HG02642 (cell line): ENCODE data around the gene SCAP.

Experiments used
- ATAC-seq: cut with Tn5 transposase; IDR thresholded peaks from one replicate; pipeline ENCODE4 v1.9.1; 2021; ENCODE audit warnings: mild to moderate bottlenecking; ENCODE audit not compliant: unreplicated experiment, poor library complexity

Gene SCAP

GRCh38 chr3:47434849-47435248 is 40.9 kb downstream of the SCAP start:
- no peak for ATAC-seq

GRCh38 chr3:47433796-47434195 is 41.9 kb downstream of the SCAP start:
- ATAC-seq, result no peak

- ATAC-seq, result no peak
These were observed 43.1 kb downstream of the SCAP start for GRCh38 chr3:47432673-47433072.

- no peak for ATAC-seq
These were observed 44.5 kb downstream of the SCAP start for GRCh38 chr3:47431225-47431624.

- ATAC-seq, result no peak
These were observed 45.1 kb downstream of the SCAP start for GRCh38 chr3:47430606-47431005.

GRCh38 chr3:47429476-47430270 is 46.1 kb downstream of the SCAP start:
- no peak for ATAC-seq

- no peak for ATAC-seq
These were observed 47.1 kb downstream of the SCAP start for GRCh38 chr3:47428662-47429061.

- ATAC-seq, result no peak
These were observed 47.9 kb downstream of the SCAP start for GRCh38 chr3:47427866-47428265.

GRCh38 chr3:47425959-47426358 is 49.8 kb downstream of the SCAP start:
- ATAC-seq, result no peak

- ATAC-seq, result no peak
These were observed 50.4 kb downstream of the SCAP start for GRCh38 chr3:47425383-47425778.

- ATAC-seq, result no peak
These were observed 51.0 kb downstream of the SCAP start for GRCh38 chr3:47424434-47425382.

- no peak for ATAC-seq
These were observed 52.1 kb downstream of the SCAP start for GRCh38 chr3:47423548-47424145.

GRCh38 chr3:47422743-47423142 is 53.0 kb downstream of the SCAP start:
- no peak for ATAC-seq

GRCh38 chr3:47421741-47422649 is 53.7 kb downstream of the SCAP start:
- no peak for ATAC-seq

- ATAC-seq, result peak; percentile 73
These were observed 54.9 kb downstream of the SCAP start for GRCh38 chr3:47420511-47421484.

GRCh38 chr3:47420044-47420430 is 55.7 kb downstream of the SCAP start:
- ATAC-seq, result no peak

GRCh38 chr3:47419083-47420043 is 56.4 kb downstream of the SCAP start:
- no peak for ATAC-seq
